Dedifferentiated amniotic fluid mesenchymal stem cell (primary cell): Measurements from ENCODE around the gene UBE2E3.
"Not testable (repeated sequence)": the region's sequence is repeated elsewhere in the genome, so short reads cannot be mapped to it uniquely, and the experiment has no call there.

ENCODE experiments used
- DNase-seq: peaks from one replicate; pipeline ENCODE4 v3.0.0-alpha.2; 2016; ENCODE audit errors: extremely low spot score

UBE2E3 gene

DNA sequence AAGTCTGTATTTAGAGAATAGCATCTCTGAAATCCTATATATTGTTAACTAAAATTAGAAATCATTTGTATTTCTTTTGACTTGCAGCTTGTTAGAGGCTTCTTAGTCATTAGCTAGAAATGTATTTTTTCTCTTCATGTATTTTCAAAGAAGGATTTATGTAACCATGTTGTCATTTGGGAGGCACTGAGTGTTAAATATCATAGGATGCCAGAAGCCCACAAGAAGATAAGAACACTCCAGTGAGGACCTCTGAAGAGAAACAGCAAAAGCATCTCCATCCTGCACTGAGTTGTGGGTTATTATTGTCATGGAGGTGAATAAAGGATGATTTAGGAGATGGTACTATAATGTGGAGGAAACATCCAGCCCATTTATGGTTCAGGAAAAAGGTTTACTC is 93.5 kb downstream of the UBE2E3 start:
- DNase-seq, result no peak

DNA sequence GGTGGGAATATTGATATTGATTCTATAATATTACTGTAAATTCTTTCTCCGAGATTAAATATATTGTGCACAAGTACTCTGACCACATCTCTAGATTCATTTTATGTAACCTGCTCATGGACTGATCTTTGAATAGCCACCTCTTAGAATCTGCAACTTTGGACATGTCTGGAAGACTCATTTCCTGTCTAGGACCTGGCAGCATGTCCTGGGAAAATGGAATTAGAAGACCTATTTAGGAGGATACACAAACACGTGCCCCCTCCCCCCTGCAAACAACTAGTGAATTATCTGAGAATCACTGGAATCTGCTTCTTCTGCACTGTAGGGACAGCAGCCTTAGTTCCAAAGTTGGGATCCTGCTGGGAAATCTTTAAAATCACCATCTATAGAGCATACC is 94.1 kb downstream of the UBE2E3 start:
- no peak for DNase-seq

DNA sequence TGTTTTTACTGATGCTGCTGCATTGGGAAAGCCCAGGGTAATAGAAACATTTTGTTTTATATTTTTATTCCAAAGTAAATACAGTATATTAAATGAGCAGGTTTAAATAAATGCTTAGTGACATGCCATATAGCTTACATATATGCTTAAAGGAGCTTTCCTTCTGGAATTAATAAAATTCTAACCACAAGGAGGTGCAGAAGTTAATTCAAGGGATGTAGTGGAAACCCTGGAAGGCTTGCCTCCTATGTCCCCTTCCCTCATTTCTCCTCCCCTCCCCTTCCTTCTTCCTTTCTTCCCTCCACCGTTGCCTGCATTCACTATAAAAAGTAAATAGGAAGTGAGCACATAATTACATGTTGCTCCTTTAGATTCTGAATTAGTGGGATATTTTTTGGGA is 96.3 kb downstream of the UBE2E3 start:
- no peak for DNase-seq

DNA sequence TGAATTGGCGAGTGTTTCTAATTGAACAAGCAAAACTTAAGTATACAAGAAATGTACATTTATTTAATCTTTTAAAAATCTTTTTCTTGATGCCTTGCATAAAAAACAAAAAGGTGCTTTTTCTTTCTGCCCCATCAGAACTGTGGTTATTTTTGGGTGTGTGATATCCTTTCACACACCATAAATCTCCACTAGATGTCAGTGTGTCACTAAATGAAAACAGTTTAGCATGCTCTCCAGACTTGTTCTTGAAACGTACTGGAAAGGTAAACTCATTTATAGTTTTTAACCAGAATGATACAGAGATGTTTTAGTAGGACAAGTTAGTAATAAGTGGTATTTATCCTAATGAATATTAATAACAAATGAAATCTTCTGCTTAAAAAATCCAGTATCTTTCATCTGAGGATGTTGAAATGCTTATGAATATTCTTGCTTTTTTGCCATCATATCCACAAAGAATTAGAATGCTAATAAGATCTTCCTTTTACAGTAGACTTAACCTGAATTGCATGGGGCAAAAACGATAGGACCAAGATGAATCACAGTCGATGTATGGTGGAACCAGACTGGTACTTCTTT is 96.8 kb downstream of the UBE2E3 start:
- peak; percentile 44 for DNase-seq

DNA sequence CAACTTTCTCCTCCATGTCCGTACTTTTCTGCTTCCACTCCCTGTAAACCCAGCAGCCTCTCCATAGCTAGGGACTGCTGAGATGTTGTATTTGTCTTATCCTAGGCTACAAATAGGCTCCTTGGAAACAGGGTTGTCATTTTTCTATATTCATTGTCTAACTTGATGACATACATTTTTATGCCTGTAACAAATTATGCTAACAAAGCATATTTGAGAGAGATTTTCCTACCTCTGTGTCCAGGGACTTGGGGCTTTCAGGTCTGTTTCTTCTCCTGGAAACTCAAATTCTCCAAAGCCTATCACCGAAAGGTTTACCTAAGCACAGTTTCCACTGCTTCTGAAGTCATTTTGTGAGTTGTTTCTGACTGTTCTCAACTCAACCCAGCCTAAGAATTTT is 102.7 kb downstream of the UBE2E3 start:
- DNase-seq, result no peak

DNA sequence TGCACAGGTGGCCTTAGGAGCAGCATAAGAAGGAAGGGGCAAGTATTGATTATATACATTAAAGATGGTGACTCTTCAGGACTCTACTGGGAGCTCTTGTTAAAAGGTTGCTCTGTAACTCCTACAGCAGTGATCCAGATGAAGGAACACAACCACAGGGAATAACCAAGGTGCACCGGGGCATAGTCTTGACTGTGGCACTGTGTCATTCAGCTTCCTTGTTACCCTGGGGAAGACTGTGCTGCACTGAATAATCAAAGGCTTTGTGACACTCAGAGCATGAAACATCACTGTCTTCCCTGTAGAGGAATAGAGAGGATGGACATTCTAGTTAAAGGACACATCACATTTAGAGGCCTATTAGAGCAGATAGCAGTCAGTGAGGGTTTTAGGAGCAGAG is 105.3 kb downstream of the UBE2E3 start:
- DNase-seq, result no peak

DNA sequence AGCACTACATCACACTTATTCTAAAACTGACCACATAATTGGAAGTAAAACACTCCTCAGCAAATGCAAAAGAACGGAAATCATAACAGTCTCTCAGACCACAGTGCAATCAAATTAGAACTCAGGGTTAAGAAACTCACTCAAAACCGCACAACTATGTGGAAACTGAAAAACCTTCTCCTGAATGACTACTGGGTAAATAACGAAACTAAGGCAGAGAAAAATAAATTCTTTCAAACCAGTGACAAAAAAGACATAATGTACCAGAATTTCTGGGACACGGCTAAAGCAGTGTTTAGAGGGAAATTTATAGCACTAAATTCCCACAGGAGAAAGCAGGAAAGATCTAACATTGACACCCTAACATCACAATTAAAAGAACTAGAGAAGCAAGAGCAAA is 111.5 kb downstream of the UBE2E3 start:
- not testable (repeated sequence) for DNase-seq

DNA sequence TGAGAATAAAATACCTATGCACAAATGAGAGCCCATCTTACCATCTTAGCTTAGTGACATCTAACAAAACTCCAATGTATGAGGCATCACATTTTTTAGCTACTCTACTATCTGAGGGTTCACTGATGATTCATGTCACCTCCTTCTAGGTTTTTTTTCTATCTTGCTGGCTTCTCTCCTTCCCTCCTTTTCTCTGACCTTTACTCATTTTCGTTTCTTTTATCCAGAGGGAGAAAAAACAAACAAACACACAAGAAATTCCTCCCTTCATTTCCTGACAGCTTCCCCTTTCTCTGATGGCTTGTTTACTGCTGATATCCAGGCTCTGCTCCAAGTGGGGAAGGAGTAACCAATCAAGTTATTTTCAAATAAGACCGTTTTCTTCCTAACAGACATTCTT is 115.1 kb downstream of the UBE2E3 start:
- no peak for DNase-seq

DNA sequence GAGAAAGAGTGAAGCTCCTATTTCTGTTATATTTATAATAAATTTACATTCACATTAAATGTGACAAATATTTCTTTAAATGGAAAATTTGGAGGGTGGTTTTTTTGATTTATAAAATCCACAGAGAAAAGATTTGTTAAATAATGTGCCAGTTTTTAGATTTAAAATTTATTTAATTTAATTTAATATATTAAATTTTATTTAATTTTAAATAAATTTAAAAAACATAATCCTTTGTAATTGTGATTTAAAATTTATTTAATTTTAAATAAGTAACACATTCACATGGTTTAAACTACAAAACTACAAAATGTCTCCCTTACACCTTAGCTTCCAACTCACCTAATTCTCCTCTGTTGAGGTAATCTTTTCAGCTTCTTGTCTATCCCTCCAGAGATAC is 123.3 kb downstream of the UBE2E3 start:
- no peak for DNase-seq

DNA sequence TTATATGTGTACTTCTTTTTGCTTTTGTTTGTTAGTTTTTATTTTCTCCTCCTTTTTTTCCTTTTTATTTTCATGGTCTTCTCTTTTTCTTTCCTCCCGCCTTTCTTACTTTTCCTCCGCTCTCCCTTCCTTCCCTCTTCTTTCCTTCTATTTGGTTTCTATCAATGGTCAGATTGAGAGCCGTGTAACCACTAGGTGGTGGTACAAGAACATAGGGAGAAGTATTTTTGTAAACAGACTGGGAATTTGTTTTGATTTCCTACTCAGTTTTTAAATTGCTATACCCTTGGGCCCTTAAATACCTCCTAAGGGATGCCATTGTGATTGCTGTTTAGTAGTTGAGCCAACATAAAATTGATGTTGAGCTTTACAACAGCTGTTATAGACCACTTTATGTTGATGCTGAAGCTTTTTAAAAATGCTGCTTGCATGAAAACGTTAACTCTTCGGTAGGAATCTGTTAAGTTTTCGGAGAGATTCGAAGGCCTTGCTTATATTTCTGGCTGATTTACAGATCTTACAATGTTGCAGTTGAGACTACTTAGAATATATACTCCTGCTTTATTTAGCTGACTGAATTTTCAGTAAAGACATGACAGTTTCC is 124.2 kb downstream of the UBE2E3 start:
- peak; percentile 80 for DNase-seq

DNA sequence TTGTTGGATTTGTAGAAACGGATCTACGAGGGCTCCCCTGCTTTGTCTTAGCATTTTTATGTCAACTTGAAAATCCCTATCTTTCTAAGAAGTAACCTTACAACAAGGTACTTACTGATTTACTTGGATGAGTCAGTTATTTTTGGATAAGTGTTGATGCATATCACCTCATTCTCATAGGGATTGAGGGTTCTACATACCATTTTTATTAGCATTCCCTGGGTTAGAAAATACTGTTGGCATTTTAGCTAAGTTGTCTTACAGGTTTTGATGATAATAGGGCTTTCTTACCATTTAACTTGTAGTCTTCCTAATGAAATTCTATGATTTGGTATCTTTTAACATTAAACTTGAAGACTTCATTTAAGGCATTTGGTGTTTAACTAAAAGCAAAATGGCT is 125.2 kb downstream of the UBE2E3 start:
- no peak for DNase-seq

DNA sequence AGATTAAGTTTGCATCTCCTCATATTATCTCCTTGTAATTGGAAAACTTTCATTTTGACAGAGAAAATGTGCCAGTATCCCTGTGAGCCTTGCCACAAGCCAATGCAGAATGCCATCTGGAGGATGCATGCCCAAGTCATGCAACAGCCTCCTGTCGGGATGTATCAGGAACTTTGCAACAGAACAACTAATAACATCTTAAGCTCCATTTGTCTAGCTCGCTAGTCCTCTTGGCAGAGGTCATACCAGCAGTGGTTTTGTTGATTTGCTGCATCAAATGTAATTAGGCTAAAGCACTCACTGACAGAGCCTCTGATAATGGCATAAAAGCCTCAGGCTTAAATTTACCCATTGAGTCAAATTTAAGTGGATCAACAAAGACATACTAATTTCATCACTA is 125.8 kb downstream of the UBE2E3 start:
- DNase-seq, result no peak

DNA sequence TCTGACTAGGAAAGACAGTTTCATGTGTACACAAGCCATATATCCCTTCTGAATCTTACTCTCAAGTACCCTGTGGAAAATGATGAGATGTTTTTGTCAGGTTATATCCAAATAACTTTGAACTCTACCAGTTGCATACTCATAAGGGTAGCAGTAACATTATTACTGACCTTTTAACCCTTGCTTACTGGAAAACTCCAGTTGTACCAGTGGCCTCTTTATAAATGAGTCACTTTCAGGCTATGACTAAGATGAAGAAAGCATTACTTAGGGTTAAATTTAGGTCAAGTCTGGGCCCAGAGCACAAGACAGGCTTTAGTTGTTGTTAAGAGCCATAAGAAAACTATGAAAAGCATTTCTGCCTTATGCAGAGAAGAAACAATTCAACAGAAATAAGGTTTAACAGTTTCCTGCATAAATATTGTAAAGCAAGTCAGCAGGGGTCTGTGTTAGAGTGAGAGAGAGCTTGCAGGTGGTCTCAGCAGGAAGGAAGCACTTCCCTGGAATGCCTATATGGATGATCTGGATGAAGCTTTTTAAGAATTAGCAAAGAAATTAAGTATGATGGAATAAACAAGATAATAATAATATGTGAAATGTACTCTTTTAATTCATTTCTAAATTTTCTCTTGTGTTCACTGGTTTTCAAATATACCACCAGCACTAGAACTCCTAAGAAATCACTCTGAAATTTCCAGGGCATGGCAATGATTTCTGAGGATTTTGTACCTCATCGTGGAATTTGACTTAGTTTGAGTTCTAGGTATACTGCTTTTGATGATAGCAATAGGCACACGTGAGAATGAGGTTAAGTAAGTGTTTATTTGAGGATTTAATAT is 126.6 kb downstream of the UBE2E3 start:
- DNase-seq, result peak; percentile 40

DNA sequence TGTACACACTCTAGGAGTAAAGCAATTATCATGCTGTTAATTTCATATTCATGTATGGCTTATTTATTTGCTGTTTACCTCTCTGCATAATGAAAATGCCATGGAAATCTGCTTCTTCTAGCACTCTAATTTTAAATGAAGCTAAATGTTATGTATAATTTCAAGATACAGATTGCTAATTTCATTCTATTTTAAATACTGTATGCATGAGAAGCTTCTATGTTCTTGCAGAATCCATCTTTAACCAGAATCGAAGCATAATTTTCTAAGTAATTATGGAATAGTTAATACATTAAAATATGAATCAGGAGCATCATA is 127.2 kb downstream of the UBE2E3 start:
- no peak for DNase-seq

DNA sequence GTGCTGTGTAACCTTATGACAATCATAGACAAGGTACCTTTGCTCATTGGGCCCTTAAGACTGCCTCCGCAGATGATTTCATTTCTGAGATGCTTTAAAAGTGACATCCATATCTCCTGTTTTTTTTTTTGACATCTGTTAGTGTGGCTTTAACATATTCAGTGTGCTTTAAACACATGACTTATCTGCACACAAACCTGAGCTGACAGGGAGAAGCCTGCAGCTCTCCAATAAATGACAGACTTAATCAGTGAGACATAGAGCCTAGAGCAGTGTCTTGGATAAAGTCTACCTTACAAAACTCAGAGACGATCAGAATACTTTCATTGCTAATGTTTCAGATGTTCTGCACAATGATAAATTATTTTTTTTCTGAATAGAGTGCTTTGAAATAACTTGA is 130.7 kb downstream of the UBE2E3 start:
- DNase-seq, result no peak

DNA sequence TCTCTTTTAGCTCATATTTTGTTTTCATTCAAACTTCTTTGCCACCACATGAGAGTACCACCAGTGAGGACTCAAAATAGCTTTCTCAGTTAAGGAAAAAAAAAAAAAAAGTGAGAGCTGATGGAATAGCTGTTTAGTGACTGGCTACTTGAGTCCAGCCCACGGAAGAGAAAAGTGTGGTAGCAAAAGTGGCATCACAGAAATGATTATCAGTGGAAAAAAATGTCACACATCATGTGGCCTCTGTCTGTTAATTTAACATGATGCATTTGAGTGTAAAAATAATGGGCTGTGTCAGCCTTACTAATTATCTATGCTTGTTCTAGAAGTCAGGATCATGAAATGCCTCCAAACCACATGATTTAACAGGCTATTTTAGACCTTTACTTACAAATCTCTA is 132.5 kb downstream of the UBE2E3 start:
- DNase-seq, result no peak
